Measurements from ENCODE around the gene GPHN. TPM values are rescaled to one million over a fixed set of nuclear protein-coding genes. Genes with fewer than 3 reads are reported as not detected.

Gene GPHN
- total RNA-seq, 2 donors from 2014 or later = 18.6 to 20.1 TPM

DNA sequence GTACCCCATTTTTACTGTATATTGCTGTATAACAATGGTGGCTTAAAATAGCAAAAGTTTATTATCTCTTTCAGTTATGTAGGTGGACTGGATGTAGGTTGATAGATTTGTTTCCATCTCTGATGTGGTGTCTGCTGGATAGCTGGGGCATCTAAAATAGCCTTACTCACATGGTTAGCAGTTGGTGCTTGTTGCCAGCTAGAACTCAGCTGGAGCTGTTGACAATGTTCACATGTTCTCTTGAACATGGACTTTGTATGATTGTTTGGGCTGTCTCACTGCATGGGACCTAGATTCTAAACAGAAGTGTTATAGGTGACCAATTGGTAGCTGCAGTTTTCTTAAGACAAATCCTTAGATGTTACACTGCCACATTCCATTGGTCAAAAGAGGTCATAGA, 126.9 kb downstream of the GPHN start:
- DNase-seq (ENCODE audit: low spot score) (no peak), ATAC-seq (no peak)
- no peaks in the 10 kb centered on the region for H3K9me3 Mint-ChIP-seq

DNA sequence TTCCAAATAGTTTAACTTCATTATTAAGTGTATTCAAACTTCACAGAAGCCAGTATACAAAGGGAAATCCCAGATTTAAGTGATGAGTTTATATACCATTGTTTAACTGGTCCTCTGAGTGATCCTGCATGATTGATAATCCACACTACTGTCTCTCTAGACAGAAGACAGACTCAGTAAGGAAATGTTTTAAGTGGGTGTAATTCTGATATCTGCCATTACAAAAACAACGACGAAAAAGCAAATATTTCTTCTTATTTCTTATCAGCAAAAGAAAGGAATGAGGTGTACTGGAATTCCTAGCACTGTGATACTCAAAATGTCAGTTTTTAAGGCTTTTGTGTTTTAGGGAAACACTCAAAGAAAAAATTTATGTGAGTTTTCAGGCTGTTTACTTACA, 127.5 kb downstream of the GPHN start:
- H3K4me3 Mint-ChIP-seq = no peak overlapping the region
- H3K36me3 Mint-ChIP-seq = no peaks in the 10 kb centered on the region
- ATAC-seq (no peak), DNase-seq (ENCODE audit: low spot score) (no peak)
- H3K27me3 Mint-ChIP-seq = no peaks in the 10 kb centered on the region
- H3K27ac Mint-ChIP-seq = no peak overlapping the region
- no peaks in the 10 kb centered on the region for H3K9me3 Mint-ChIP-seq
- no peaks in the 10 kb centered on the region for H3K4me1 Mint-ChIP-seq (ENCODE audit: low read depth in 2 of 2)

More for the DNA sequence above, 126.9 kb downstream of the GPHN start:
- Mint-ChIP-seq H3K4me3 (no peak overlapping the region), H3K27me3 (no peaks in the 10 kb centered on the region), H3K27ac (no peak overlapping the region), H3K36me3 (no peaks in the 10 kb centered on the region), H3K4me1 (ENCODE audit: low read depth in 2 of 2) (no peaks in the 10 kb centered on the region)

DNA sequence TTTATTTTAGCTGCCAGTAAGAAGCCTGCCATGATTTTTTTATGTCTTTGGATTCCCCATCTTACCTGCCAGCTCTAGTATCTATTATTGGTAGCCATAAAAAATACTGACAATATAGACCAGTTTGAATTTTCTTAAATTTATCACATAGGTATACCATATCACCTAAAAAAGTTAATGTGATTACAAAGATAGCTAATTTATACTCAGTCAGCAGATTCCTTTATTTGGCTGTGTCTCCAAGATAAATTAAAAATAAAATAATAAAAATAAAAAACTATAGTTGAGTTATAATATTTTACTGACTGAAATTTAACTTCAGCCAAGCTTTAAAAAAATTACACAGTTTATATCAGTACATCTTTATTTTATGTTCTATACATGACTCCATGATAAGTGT, 128.3 kb downstream of the GPHN start:
- H3K27ac Mint-ChIP-seq = no peak overlapping the region
- DNase-seq (ENCODE audit: low spot score) (no peak), ATAC-seq (no peak)
- H3K4me1 Mint-ChIP-seq (ENCODE audit: low read depth in 2 of 2) = no peaks in the 10 kb centered on the region
- no peaks in the 10 kb centered on the region for H3K36me3 Mint-ChIP-seq
- H3K27me3 Mint-ChIP-seq = no peaks in the 10 kb centered on the region
- no peaks in the 10 kb centered on the region for H3K9me3 Mint-ChIP-seq
- no peak overlapping the region for H3K4me3 Mint-ChIP-seq

DNA sequence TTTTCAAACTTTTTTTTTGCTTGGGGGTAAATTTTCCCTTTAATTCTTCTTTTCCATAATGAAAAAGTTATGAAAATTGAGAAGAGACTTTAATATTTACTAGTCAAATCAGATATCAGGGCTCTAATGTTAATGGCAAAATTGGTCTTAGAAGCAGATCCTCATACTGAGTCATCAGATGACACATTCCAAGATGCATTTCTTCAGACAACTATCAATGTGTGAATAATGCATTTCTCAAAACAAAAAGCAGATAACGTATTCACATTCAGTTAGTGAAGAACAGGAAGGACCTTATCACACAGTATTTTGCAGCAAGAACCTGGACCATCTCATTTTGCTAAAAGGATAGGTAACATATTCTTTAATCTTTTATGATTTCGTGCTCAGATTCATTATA, 130.7 kb downstream of the GPHN start:
- H3K27ac Mint-ChIP-seq = no peak overlapping the region
- H3K9me3 Mint-ChIP-seq = no peaks in the 10 kb centered on the region
- no peak for ATAC-seq
- no peak overlapping the region for H3K4me3 Mint-ChIP-seq
- H3K36me3 Mint-ChIP-seq = no peaks in the 10 kb centered on the region
- no peaks in the 10 kb centered on the region for H3K27me3 Mint-ChIP-seq
- H3K4me1 Mint-ChIP-seq (ENCODE audit: low read depth in 2 of 2) = no peaks in the 10 kb centered on the region
- DNase-seq (ENCODE audit: low spot score) = no peak

DNA sequence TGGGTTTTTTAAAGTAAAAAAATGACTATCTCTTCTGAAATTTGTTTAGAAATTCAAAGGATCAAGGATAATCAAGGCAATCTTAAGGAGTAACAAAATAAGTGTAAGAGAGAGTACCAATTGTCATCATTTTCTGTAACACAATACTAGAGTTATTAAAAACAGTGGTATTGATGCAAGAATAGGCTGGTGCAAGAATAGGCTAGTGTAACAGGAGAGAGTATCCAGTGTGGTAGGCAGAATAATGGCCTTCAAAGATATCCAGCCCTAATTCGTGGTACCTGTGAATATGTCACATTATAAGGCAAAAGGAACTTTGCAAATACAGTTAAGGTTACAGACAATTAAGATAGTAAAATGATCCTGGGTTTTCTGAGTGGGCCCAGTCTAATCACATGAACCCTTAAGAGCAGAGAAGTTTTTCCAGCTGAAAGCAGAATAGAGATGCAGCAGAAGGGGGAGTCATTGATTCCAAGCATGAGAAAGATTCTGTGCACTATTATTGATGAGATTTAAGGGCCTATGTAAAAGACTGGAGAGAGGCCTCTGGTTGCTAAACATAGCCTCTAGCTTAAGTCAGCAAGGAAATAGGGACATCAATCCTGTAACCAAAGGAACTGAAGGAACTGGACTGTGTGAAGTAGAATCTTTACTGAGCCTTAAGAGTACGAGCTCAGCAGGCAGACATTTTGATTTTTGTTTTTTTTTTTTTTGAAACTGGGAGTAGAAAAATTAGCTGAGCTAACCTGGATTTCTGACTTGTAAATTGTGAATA, 134.1 kb downstream of the GPHN start:
- Mint-ChIP-seq H3K27me3 (no peaks in the 10 kb centered on the region), H3K27ac (no peak overlapping the region), H3K4me3 (no peak overlapping the region), H3K9me3 (no peaks in the 10 kb centered on the region), H3K36me3 (no peaks in the 10 kb centered on the region), H3K4me1 (ENCODE audit: low read depth in 2 of 2) (peaks cover 0 to 8% of the 10 kb centered on the region in 2 donors)
- no peak for ATAC-seq
- DNase-seq (ENCODE audit: low spot score) = no peak

DNA sequence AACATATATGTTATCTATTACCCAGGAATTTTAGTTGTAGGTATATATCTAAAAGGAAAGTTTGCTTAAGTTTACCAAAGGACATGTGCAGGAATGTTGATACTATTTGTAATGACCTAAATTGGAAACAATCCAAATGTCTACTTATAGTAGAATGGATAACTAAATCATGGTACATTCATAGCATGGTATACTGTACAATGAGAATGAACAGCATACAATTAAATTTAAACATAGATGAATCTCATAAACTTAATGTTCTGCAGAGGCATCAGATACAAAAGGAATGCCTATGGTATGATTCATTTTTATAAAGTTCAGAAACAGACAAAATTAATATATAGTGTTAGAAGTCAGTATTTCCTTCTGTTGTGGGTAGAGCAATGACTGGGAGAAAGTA, 135.4 kb downstream of the GPHN start:
- no peak for DNase-seq (ENCODE audit: low spot score)
- H3K4me1 Mint-ChIP-seq (ENCODE audit: low read depth in 2 of 2) = peaks cover 0 to 8% of the 10 kb centered on the region in 2 donors
- no peak overlapping the region for H3K27ac Mint-ChIP-seq
- no peak overlapping the region for H3K4me3 Mint-ChIP-seq
- ATAC-seq = no peak
- H3K27me3 Mint-ChIP-seq = no peaks in the 10 kb centered on the region
- H3K9me3 Mint-ChIP-seq = no peaks in the 10 kb centered on the region
- no peaks in the 10 kb centered on the region for H3K36me3 Mint-ChIP-seq

DNA sequence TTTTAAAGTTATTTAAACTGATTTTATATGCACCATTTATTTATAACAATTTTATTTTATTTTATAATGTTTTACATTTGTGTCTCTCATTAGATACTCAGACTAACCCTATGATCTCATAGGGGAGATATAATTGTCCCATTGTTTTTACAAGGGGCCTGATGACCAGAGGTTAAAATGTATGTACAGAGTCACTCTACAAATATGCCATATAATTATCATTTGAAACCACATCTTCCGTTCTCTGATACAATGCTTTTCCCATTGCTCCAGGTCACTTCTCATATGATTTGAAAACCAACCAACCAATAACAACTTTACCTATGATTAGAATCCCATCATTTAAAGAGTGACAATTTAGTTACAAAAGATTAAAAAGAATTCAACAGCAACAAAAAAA, 137.8 kb downstream of the GPHN start:
- H3K27me3 Mint-ChIP-seq = no peaks in the 10 kb centered on the region
- H3K27ac Mint-ChIP-seq = no peak overlapping the region
- no peaks in the 10 kb centered on the region for H3K9me3 Mint-ChIP-seq
- peaks cover 6 to 12% of the 10 kb centered on the region in 2 donors for H3K4me1 Mint-ChIP-seq (ENCODE audit: low read depth in 2 of 2)
- no peaks in the 10 kb centered on the region for H3K36me3 Mint-ChIP-seq
- DNase-seq (ENCODE audit: low spot score) (no peak), ATAC-seq (no peak)
- H3K4me3 Mint-ChIP-seq = no peak overlapping the region

DNA sequence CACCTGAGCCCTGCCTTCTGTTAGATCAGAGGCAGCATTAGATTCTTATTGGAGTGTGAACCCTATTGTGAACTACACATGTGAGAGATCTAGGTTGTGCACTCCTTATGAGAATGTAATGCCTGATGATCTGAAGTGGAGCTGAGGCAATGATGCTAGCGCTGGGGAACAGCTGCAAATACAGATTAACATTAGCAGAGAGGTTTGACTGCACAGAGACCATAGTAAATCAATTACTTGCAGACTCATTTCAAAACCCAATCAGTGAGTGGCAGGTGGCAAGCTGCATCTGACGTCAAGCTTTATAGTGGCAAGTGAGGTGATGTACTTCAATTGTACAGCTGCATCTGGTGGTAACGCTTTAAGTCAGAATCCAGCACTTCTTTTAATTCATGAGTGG, 141.6 kb downstream of the GPHN start:
- no peak overlapping the region for H3K4me3 Mint-ChIP-seq
- no peaks in the 10 kb centered on the region for H3K36me3 Mint-ChIP-seq
- ATAC-seq (no peak), DNase-seq (ENCODE audit: low spot score) (no peak)
- no peaks in the 10 kb centered on the region for H3K9me3 Mint-ChIP-seq
- peaks cover 6 to 12% of the 10 kb centered on the region in 2 donors for H3K4me1 Mint-ChIP-seq (ENCODE audit: low read depth in 2 of 2)
- H3K27ac Mint-ChIP-seq = no peak overlapping the region
- no peaks in the 10 kb centered on the region for H3K27me3 Mint-ChIP-seq

DNA sequence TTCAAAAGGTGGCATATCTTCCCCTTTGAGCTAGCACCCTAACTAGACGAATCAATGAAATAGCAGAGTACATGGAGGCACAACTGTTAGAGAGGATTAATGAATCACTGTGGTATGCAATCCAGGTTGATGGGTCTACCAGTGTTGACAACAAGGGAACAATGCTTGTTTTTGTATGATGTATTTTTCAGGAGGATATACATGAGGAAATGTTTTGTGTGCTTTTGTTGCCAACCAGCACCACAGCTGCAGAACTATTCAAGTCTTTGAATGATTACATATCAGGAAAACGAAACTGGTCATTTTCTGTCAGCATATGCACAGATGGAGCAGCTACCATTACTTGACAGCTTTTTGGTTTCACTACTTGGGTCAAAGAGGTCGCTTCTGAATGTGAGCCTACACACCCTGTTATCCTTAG, 142.6 kb downstream of the GPHN start:
- Mint-ChIP-seq H3K27me3 (no peaks in the 10 kb centered on the region), H3K9me3 (no peaks in the 10 kb centered on the region), H3K36me3 (no peaks in the 10 kb centered on the region), H3K4me3 (no peak overlapping the region), H3K4me1 (ENCODE audit: low read depth in 2 of 2) (peaks cover 6 to 12% of the 10 kb centered on the region in 2 donors), H3K27ac (no peak overlapping the region)
- DNase-seq (ENCODE audit: low spot score) = no peak
- ATAC-seq = no peak

DNA sequence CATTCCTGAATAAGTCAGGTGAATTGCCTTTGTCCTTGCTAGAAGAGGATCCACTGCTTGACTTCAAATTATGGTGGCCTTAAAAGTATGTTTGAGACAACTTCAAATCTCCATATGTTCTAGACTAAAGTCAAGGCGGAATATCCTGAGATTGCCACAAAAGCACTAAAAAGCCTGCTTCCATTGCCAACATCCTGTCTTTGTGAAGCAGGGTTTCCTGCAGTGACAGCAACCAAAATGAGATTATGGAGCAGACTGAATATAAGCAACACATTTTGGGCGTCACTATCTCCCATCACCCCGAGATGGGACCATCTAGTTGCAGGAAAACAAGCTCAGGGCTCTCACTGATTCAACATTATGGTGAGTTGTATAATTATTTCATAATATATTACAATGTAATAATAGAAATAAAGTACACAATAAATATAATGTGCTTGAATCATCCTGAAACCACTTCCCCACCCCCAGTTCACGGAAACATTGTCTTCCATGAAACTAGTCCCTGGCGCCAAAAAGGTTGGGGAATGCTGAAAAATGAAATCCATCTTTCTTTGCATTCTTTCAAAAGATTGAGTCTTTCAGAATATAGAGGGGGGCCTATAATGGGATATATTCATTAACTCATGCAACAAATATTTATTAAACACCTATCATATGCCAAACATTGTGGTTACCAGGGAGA, 143.7 kb downstream of the GPHN start:
- no peaks in the 10 kb centered on the region for H3K9me3 Mint-ChIP-seq
- DNase-seq (ENCODE audit: low spot score) (no peak), ATAC-seq (no peak)
- no peaks in the 10 kb centered on the region for H3K27me3 Mint-ChIP-seq
- no peak overlapping the region for H3K4me3 Mint-ChIP-seq
- peaks cover 9% of the 10 kb centered on the region for H3K36me3 Mint-ChIP-seq
- peaks cover 6 to 10% of the 10 kb centered on the region in 2 donors for H3K4me1 Mint-ChIP-seq (ENCODE audit: low read depth in 2 of 2)
- no peak overlapping the region for H3K27ac Mint-ChIP-seq

DNA sequence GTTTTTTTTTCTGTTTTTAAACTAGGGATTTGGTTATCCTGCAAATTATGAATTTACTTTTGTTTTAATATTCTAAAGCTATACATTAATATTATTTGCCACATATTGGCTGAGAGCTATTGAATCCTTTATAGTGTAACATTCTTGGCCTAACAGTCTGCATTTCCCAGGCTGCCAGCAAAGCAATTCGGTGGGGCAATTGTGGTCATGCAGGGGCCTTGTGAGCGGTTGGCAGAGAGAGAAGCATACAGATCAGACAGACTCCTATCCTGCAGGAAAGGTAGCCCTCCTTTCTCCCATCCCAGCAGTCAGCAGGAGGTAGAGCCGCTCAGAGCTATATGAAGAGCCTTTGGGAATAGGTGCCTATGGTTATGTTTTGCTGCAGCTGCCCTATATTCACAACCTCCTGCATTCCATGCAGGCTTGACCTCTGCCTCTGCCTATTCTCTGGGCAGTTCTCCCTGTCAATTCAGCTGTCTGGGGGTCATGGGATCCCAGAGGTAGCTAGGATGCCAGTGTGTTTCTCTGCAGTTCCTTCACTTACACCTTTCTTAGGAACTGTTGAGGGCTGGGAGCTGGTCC, 144.7 kb downstream of the GPHN start:
- H3K27me3 Mint-ChIP-seq = no peaks in the 10 kb centered on the region
- peaks cover 12% of the 10 kb centered on the region for H3K36me3 Mint-ChIP-seq
- DNase-seq (ENCODE audit: low spot score) (no peak), ATAC-seq (peak in 1 of 2 donors; percentile 15)
- no peaks in the 10 kb centered on the region for H3K9me3 Mint-ChIP-seq
- H3K4me3 Mint-ChIP-seq = no peak overlapping the region
- H3K27ac Mint-ChIP-seq = no peak overlapping the region
- H3K4me1 Mint-ChIP-seq (ENCODE audit: low read depth in 2 of 2) = peaks cover 6 to 10% of the 10 kb centered on the region in 2 donors

DNA sequence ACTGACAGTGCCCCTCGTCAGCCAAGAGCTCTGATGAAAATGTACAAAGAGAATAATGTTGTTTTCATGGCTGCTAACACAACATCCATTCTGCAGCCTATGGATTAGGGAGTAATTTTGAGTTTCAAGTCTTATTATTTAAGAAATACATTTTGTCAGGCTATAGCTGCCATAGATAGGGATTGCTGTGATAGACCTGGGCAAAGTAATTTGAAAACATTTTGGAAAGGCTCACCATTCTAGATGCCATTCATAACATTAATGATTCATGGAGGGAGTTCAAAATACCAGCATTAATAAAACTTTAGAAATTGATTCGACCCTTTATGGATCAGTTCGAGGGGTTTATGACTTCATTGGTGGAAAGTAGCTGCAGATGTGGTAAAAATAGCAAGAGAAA, 149.8 kb downstream of the GPHN start:
- no peak for ATAC-seq
- H3K36me3 Mint-ChIP-seq = peaks cover 33% of the 10 kb centered on the region
- peaks cover 11% of the 10 kb centered on the region for H3K9me3 Mint-ChIP-seq

DNA sequence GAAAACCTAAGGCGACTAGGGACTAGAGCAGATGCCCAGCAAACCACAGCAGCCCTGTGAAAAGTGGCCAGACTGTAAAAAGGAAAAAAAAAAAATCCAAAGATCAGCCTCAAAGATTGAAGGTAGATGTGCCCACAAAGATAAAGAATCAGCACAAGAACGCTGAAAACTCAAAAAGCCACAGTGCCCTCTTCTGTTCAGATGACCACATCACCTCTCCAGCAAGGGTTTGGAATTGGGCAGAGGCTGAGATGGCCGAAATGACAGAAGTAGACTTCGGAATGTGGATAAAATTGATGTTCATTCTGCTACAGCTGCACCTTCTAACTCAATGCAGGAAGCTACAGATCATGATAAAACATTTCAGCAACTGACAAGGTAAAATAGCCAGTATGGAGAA, 154.4 kb downstream of the GPHN start:
- Mint-ChIP-seq H3K27me3 (no peaks in the 10 kb centered on the region), H3K36me3 (peaks cover 39% of the 10 kb centered on the region)

More for the DNA sequence above, 149.8 kb downstream of the GPHN start:
- no peak for DNase-seq (ENCODE audit: low spot score)
- no peak overlapping the region for H3K4me3 Mint-ChIP-seq
- H3K4me1 Mint-ChIP-seq (ENCODE audit: low read depth in 2 of 2) = peaks cover 0 to 6% of the 10 kb centered on the region in 2 donors
- H3K27me3 Mint-ChIP-seq = no peaks in the 10 kb centered on the region
- H3K27ac Mint-ChIP-seq = no peak overlapping the region

DNA sequence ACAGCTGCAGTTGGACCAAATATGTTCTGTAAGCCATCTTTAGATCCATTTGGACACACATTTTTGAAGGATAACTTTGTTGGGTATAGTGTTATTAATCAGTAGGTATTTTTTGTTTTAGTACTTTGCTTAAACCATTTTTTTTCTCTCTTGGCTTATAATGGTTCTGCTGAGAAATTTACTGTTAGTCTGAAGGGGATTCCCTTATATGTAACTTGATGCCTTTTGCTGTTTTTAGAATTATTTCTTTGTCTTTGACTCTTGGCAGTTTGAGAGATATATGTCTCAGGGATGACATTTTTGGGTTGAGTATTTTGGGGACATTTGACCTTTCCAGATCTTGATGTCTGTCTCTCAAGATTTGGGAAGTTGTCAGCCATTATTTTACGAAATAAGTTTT, 169.8 kb downstream of the GPHN start:
- ATAC-seq = no peak

More for the DNA sequence above, 154.4 kb downstream of the GPHN start:
- no peak overlapping the region for H3K27ac Mint-ChIP-seq
- peaks cover 24% of the 10 kb centered on the region for H3K9me3 Mint-ChIP-seq
- H3K4me3 Mint-ChIP-seq = no peak overlapping the region
- ATAC-seq (no peak), DNase-seq (ENCODE audit: low spot score) (no peak)
- no peaks in the 10 kb centered on the region for H3K4me1 Mint-ChIP-seq (ENCODE audit: low read depth in 2 of 2)

More for the DNA sequence above, 169.8 kb downstream of the GPHN start:
- no peaks in the 10 kb centered on the region for H3K27me3 Mint-ChIP-seq
- H3K4me1 Mint-ChIP-seq (ENCODE audit: low read depth in 2 of 2) = no peaks in the 10 kb centered on the region
- H3K27ac Mint-ChIP-seq = no peak overlapping the region
- H3K9me3 Mint-ChIP-seq = peaks cover 13% of the 10 kb centered on the region
- no peak overlapping the region for H3K4me3 Mint-ChIP-seq
- peaks cover 33% of the 10 kb centered on the region for H3K36me3 Mint-ChIP-seq
- DNase-seq (ENCODE audit: low spot score) = no peak
